H1 (cell line): Measurements from ENCODE around the gene HTRA1. TPM values are rescaled to one million over a fixed set of nuclear protein-coding genes. Genes with fewer than 3 reads are reported as not detected.

Source experiments
- ATF2 ChIP-seq: IDR thresholded peaks from 2 replicates; pipeline ENCODE4 v1.6.1; 2012; ENCODE audit warnings: low read length, inconsistent platforms
- ATF3 ChIP-seq: IDR thresholded peaks from 2 replicates; pipeline ENCODE4 v1.6.1; 2011; ENCODE audit warnings: low read depth, mild to moderate bottlenecking, low read length; ENCODE audit not compliant: insufficient read depth
- GTF2F1 ChIP-seq: IDR thresholded peaks from 2 replicates; pipeline ENCODE4 v1.6.1; 2012; ENCODE audit warnings: low read depth, low read length, improper control_type of control experiment, borderline replicate concordance
- HDAC2 ChIP-seq, 2 experiments: fragments of 300-600 bp in 1 of 2; sonication (generic) in 1 of 2; IDR thresholded peaks; 2 replicates each; pipeline ENCODE4 v1.6.1; 2011 to 2012; ENCODE audit warnings: low read depth in 2 of 2, low read length in 2 of 2, mild to moderate bottlenecking in 2 of 2, moderate library complexity in 2 of 2, borderline replicate concordance in 1 of 2, inconsistent platforms in 1 of 2
- RXRA ChIP-seq: IDR thresholded peaks from 2 replicates; pipeline ENCODE4 v1.6.1; 2011; ENCODE audit warnings: low read depth, mild to moderate bottlenecking, low read length, moderate library complexity; ENCODE audit not compliant: insufficient read depth
- USF2 ChIP-seq: IDR thresholded peaks from 2 replicates; pipeline ENCODE4 v1.6.1; 2011; ENCODE audit warnings: low read length, improper control_type of control experiment
- polyA plus RNA-seq, 7 experiments: library from polyadenylated mRNA; depleted of rRNA in 3 of 7; stranded (reverse) in 5 of 7; unstranded in 2 of 7; fragments of >200 nt in 5 of 7; fragments of 200-250 nt in 2 of 7; gene quantifications; 1 replicate in 5 of 7; 2 replicates in 1 of 7; 4 replicates in 1 of 7; pipeline versions ENCODE4 v1.2.1 to v1.2.3, GENCODE V29; 2011 to 2013; ENCODE audit warnings: missing spikeins in 2 of 7, mixed read lengths in 2 of 7
- total RNA-seq: library from RNA; stranded (reverse); fragmentation: NEBNext Ultra II Directional; extraction: Animal tissue kit (Norgen Biotek cat#: 25700); gene quantifications from 2 replicates; pipeline ENCODE4 v1.2.1, GENCODE V29; 2021

HTRA1 gene
- total and polyA plus RNA-seq, 2 of the 8 experiments (the other 6 are each of a cell fraction or from before 2014, with no cell fraction given) = 15.8 to 20.1 TPM

GRCh38 chr10:122504610-122504950, 43.2 kb downstream of the HTRA1 start (continued):
- TF ChIP-seq ATF2 = no peak
- TF ChIP-seq GTF2F1 = no peak
- TF ChIP-seq RXRA = no peak
- no peak for TF ChIP-seq ATF3
- TF ChIP-seq HDAC2 (IDR thresholded peaks at IDR 0.05; ENCODE audit: borderline replicate concordance in 1 of 2, low read depth in 2 of 2, low read length in 2 of 2) = no peak
- no peak for TF ChIP-seq USF2
